ENCODE measurements around the gene COMMD7.
A peak's percentile ranks its signal among the peaks of the same experiment; 100 is the strongest.

COMMD7 gene

GRCh38 chr20:32674362-32674789, 68.9 kb downstream of the COMMD7 start:
- Histone ChIP-seq H3K4me2 (peak overlapping the region; percentile 95), H3K36me3 (ENCODE audit: insufficient read depth) (no peaks in the 10 kb centered on the region), H3K4me3 (IDR thresholded peaks at IDR 0.05; ENCODE audit: insufficient read depth, low read depth, low read length) (no peak overlapping the region), H4K20me1 (ENCODE audit: insufficient read depth) (no peaks in the 10 kb centered on the region), H3K79me2 (ENCODE audit: insufficient read depth, low read depth) (no peaks in the 10 kb centered on the region), H3K4me1 (ENCODE audit: low read depth, poor library complexity, severe bottlenecking) (peaks cover 98% of the 10 kb centered on the region), H3K27me3 (ENCODE audit: insufficient read depth, low read depth) (no peaks in the 10 kb centered on the region), H2AFZ (ENCODE audit: low read depth) (peak overlapping the region; percentile 11; the same call in 1 of the 2 replicates), H3K27ac (peak overlapping the region; percentile 97), H3K9ac (peak overlapping the region; percentile 85)
- TF ChIP-seq, protein P1, sequence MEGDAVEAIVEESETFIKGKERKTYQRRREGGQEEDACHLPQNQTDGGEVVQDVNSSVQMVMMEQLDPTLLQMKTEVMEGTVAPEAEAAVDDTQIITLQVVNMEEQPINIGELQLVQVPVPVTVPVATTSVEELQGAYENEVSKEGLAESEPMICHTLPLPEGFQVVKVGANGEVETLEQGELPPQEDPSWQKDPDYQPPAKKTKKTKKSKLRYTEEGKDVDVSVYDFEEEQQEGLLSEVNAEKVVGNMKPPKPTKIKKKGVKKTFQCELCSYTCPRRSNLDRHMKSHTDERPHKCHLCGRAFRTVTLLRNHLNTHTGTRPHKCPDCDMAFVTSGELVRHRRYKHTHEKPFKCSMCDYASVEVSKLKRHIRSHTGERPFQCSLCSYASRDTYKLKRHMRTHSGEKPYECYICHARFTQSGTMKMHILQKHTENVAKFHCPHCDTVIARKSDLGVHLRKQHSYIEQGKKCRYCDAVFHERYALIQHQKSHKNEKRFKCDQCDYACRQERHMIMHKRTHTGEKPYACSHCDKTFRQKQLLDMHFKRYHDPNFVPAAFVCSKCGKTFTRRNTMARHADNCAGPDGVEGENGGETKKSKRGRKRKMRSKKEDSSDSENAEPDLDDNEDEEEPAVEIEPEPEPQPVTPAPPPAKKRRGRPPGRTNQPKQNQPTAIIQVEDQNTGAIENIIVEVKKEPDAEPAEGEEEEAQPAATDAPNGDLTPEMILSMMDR (conservative IDR thresholded peaks at IDR 0.05; ENCODE audit: low read depth, low read length): peak; percentile 97

DNA sequence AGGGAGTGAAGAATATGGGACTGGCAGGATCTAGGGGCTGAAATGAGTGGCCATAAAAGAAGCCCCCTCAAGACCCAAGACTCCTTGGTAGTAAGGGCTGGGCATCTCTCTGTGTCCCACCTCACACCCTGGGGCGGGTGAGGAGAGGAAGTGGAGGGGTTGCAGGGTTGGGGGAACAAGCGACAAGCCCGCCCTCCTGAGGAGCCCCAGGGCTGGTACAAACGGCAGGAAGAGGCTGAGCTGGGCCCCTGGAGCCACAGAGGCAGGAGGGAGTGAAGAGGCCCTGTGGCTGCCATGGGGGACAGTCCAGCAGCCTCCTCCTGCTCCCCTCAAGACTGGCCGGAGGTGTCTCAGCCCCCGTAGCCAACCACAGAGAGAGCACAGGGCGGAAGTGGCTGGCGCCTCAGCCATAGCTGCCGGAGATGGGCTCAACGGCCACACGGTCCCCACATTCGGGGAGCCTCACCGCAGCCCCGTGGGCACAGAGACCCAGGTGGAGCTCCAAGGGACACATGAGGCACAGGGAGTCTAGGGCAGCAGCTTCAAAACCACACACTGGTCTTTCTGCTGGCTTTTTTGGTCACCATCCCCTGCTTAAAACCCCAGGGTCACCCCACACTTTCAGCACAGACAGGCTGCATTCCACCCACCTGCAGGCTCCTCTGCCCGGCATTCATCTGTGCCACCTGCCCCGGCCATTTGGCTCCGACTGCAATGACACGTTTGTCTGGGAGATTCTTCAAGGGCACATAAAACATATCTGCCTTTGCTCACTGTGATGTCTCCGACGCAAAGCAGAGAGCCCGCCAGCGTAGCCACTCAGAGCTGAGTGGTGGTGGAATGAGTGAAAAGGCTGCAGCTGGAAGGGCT, 70.0 kb downstream of the COMMD7 start:
- no peaks in the 10 kb centered on the region for H3K27me3 ChIP-seq (ENCODE audit: insufficient read depth, low read depth)
- no peaks in the 10 kb centered on the region for H3K79me2 ChIP-seq (ENCODE audit: insufficient read depth, low read depth)
- H3K36me3 ChIP-seq (ENCODE audit: insufficient read depth): no peaks in the 10 kb centered on the region
- H2AFZ ChIP-seq (ENCODE audit: low read depth): peak overlapping the region; percentile 35
- no peaks in the 10 kb centered on the region for H4K20me1 ChIP-seq (ENCODE audit: insufficient read depth)
- peaks cover 98% of the 10 kb centered on the region for H3K4me1 ChIP-seq (ENCODE audit: low read depth, poor library complexity, severe bottlenecking)
- TF ChIP-seq, protein P1 (conservative IDR thresholded peaks at IDR 0.05; ENCODE audit: low read depth, low read length): 0 out of 2 replicates have a peak, but pooled peaks have one; percentile 18
- H3K9ac ChIP-seq: peak overlapping the region; percentile 85
- peak overlapping the region; percentile 97 for H3K27ac ChIP-seq
- H3K4me2 ChIP-seq: peak overlapping the region; percentile 95
- H3K4me3 ChIP-seq (IDR thresholded peaks at IDR 0.05; ENCODE audit: insufficient read depth, low read depth, low read length): no peak overlapping the region

GRCh38 chr20:32672394-32672981, 70.8 kb downstream of the COMMD7 start:
- peak overlapping the region; percentile 35 for H2AFZ ChIP-seq (ENCODE audit: low read depth)
- H3K9ac ChIP-seq: peak overlapping the region; percentile 85

GRCh38 chr20:32670773-32671455, 72.4 kb downstream of the COMMD7 start:
- TF ChIP-seq, protein P1 (conservative IDR thresholded peaks at IDR 0.05; ENCODE audit: low read depth, low read length): no peak
- Histone ChIP-seq H4K20me1 (ENCODE audit: insufficient read depth) (no peaks in the 10 kb centered on the region), H3K27me3 (ENCODE audit: insufficient read depth, low read depth) (no peaks in the 10 kb centered on the region), H3K36me3 (ENCODE audit: insufficient read depth) (no peaks in the 10 kb centered on the region), H3K4me2 (peak overlapping the region; percentile 95), H3K79me2 (ENCODE audit: insufficient read depth, low read depth) (no peaks in the 10 kb centered on the region), H3K9ac (no peak overlapping the region; the same call in 1 of the 2 replicates), H3K4me1 (ENCODE audit: low read depth, poor library complexity, severe bottlenecking) (peaks cover 98% of the 10 kb centered on the region), H3K27ac (peak overlapping the region; percentile 97), H2AFZ (ENCODE audit: low read depth) (no peak overlapping the region), H3K4me3 (IDR thresholded peaks at IDR 0.05; ENCODE audit: insufficient read depth, low read depth, low read length) (no peak overlapping the region)

More at GRCh38 chr20:32672394-32672981, 70.8 kb downstream of the COMMD7 start:
- TF ChIP-seq, protein P1 (conservative IDR thresholded peaks at IDR 0.05; ENCODE audit: low read depth, low read length): no peak
- Histone ChIP-seq H3K36me3 (ENCODE audit: insufficient read depth) (no peaks in the 10 kb centered on the region), H3K4me3 (IDR thresholded peaks at IDR 0.05; ENCODE audit: insufficient read depth, low read depth, low read length) (no peak overlapping the region), H3K27ac (peak overlapping the region; percentile 97), H4K20me1 (ENCODE audit: insufficient read depth) (no peaks in the 10 kb centered on the region), H3K4me2 (peak overlapping the region; percentile 95), H3K4me1 (ENCODE audit: low read depth, poor library complexity, severe bottlenecking) (peaks cover 98% of the 10 kb centered on the region), H3K27me3 (ENCODE audit: insufficient read depth, low read depth) (no peaks in the 10 kb centered on the region), H3K79me2 (ENCODE audit: insufficient read depth, low read depth) (no peaks in the 10 kb centered on the region)

Measured in KMS-11 (cell line).